ENCODE measurements around the gene UGT1A6.
A peak's percentile ranks its signal among the peaks of the same experiment; 100 is the strongest.

UGT1A6 gene

DNA sequence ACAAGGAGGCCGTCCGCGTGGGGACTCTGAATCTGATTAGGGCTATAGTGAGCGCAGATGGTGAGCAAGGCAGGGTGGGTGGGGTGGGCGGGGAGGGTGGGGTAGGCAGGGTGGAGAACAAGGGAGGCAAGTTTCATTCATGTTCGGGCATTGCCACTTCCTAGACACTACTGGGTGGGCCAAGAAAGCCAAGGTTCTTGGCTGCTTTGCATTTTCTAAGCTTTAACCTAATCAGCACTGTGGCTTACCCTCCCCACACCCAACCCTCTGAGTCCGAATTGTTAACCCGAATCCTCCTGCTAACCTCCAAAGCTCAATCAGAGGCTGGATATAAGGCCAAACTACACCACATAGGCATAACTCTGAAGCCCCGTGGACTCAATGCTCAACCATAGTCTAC lies 103.6 kb downstream of the UGT1A6 start:
- Histone ChIP-seq H3K9ac (no peak overlapping the region), H3K27me3 (no peaks in the 10 kb centered on the region), H3K4me1 (peaks cover 4% of the 10 kb centered on the region), H3K4me3 (no peak overlapping the region), H3K4me2 (no peak overlapping the region), H4K20me1 (no peaks in the 10 kb centered on the region), H3K27ac (no peak overlapping the region), H3K9me3 (no peaks in the 10 kb centered on the region; the same call in 1 of the 2 replicates), H3K36me3 (no peaks in the 10 kb centered on the region)
- no peak for TF ChIP-seq Cebpa-rat (IDR thresholded peaks at IDR 0.05)

DNA sequence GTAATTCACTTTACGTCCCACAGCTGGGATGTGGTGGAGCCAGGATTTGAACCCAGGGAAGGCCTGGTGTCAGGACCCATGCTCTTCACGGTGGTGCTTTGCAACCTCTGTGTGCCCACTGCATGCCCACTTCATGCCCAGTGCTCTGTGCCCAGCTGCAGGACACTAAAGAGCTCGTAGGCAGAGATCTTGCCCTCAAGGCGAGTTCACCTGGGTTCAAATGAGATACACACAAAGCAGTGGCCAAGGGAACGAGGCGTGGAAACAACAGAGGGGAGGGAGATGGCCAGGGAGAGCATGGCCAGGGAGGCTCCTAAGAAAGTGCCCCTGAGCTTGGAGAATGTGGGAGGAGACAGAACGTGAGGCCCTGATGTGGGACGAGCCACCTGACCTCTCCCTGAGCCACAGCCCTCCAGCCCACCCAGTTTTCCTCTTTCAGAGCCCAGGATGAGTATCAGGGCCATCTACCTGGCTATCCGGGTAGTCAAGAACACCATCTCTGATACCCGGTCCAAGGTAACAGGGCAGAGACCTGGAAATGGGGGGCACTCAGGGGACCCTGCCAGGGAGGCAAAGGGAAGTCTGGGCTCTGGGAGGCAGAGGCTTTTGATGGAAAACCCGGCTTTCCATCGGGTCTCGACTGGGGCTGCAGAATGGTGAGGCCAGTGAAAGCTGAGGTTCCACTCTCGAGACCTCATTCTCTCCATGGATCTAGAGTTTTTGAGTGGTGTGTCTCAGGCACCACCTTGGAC lies 105.8 kb downstream of the UGT1A6 start:
- no peak overlapping the region for H3K4me2 ChIP-seq
- H3K9me3 ChIP-seq, result no peaks in the 10 kb centered on the region
- no peak overlapping the region for H3K4me3 ChIP-seq
- H4K20me1 ChIP-seq, result no peaks in the 10 kb centered on the region
- H3K27me3 ChIP-seq, result no peaks in the 10 kb centered on the region
- peaks cover 9% of the 10 kb centered on the region for H3K4me1 ChIP-seq
- TF ChIP-seq Cebpa-rat (IDR thresholded peaks at IDR 0.05), result no peak
- H3K36me3 ChIP-seq, result no peaks in the 10 kb centered on the region
- no peak overlapping the region for H3K9ac ChIP-seq
- no peak overlapping the region for H3K27ac ChIP-seq

DNA sequence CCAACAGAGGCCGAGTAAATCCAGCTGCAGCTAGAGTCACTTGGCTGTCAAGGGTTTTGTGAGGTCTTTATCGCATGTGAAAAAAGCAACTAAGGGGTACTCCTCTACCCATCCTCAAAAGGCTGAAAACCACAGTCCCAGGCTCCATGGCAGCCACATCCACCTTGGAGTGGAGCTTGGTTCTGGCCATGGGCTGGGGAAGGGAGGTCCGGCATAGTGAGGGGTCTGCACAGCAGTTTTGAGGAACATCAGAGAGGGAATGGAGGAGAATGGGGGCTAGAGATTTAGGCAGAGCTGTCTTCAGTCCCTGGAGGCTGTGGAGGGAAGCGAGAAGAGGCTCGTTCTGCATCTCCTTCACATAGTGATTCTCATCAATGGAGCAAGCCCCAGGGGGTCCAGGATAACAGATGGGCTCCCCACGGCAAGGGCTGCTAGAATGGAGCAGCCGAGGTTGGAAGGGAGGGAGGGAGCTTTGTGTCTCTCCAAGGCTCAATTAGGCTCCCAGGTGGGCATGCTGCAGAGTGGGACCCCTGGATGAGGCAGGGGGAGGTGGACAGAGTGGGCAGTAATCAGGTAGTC lies 106.5 kb downstream of the UGT1A6 start:
- Histone ChIP-seq H3K9me3 (no peaks in the 10 kb centered on the region), H3K4me2 (no peak overlapping the region), H3K9ac (no peak overlapping the region), H3K36me3 (no peaks in the 10 kb centered on the region), H4K20me1 (no peaks in the 10 kb centered on the region), H3K27ac (no peak overlapping the region), H3K27me3 (no peaks in the 10 kb centered on the region), H3K4me3 (no peak overlapping the region), H3K4me1 (peaks cover 9% of the 10 kb centered on the region)
- TF ChIP-seq Cebpa-rat (IDR thresholded peaks at IDR 0.05), result no peak

- Histone ChIP-seq H3K9me3 (no peaks in the 10 kb centered on the region), H3K9ac (no peak overlapping the region), H3K36me3 (no peaks in the 10 kb centered on the region), H3K4me2 (no peak overlapping the region), H3K4me1 (peaks cover 9% of the 10 kb centered on the region), H3K27me3 (no peaks in the 10 kb centered on the region), H3K4me3 (no peak overlapping the region), H3K27ac (no peak overlapping the region), H4K20me1 (no peaks in the 10 kb centered on the region)
- no peak for TF ChIP-seq Cebpa-rat (IDR thresholded peaks at IDR 0.05)
Measured at GRCh38 chr2:233799716-233800115, 107.0 kb downstream of the UGT1A6 start.

- H3K4me1 ChIP-seq, result peaks cover 9% of the 10 kb centered on the region
- no peaks in the 10 kb centered on the region for H4K20me1 ChIP-seq
- no peaks in the 10 kb centered on the region for H3K27me3 ChIP-seq
- H3K9me3 ChIP-seq, result no peaks in the 10 kb centered on the region
- no peaks in the 10 kb centered on the region for H3K36me3 ChIP-seq
- no peak overlapping the region for H3K4me3 ChIP-seq
- no peak overlapping the region for H3K9ac ChIP-seq
- no peak overlapping the region for H3K4me2 ChIP-seq
- no peak for TF ChIP-seq Cebpa-rat (IDR thresholded peaks at IDR 0.05)
- H3K27ac ChIP-seq, result no peak overlapping the region
Measured at GRCh38 chr2:233800208-233800607, 107.5 kb downstream of the UGT1A6 start.

DNA sequence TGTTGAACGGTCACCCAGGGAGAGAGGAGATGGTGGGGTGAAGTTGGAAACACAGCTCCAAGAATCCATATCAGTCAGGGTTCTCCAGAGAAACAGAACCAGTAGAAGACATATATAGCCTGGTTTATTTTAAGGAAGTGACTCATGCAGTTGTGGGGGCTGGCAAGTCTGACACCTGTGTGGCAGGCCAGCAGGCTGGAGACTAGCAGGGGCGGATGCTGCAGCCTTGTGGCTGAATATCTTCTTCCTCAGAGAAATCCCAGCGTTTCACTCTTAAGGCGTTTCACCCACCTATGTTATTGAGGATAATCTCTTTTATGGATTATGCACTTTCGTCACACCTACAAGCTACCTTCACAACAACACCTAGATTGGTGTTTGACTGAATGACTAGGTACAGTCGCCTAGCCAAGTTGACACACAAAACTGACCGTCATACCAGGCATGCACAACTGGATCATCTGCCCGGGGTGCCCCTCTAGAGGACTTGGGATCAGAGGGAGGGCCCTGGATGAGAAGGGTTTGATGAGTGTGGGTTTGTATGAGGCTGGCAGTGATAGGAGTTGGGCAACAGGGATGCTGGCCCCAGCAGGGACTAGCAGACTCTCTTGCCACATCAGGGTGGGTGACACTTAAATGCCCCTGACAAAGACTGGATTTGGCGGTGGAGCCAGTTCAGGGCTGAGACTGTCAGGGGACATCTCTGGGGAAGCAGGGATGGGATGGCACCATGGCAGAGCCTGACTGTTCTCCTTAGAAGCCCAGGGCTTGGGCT lies 108.9 kb downstream of the UGT1A6 start:
- Histone ChIP-seq H3K36me3 (no peaks in the 10 kb centered on the region), H3K4me3 (no peak overlapping the region), H3K27ac (no peak overlapping the region), H3K9me3 (no peaks in the 10 kb centered on the region), H3K9ac (no peak overlapping the region), H3K4me1 (peaks cover 9% of the 10 kb centered on the region), H3K4me2 (peak overlapping the region; percentile 44), H3K27me3 (no peaks in the 10 kb centered on the region), H4K20me1 (no peaks in the 10 kb centered on the region)
- TF ChIP-seq Cebpa-rat (IDR thresholded peaks at IDR 0.05), result no peak

- H3K4me1 ChIP-seq, result peaks cover 9% of the 10 kb centered on the region
- no peak for TF ChIP-seq Cebpa-rat (IDR thresholded peaks at IDR 0.05)
- no peaks in the 10 kb centered on the region for H4K20me1 ChIP-seq
- H3K27me3 ChIP-seq, result no peaks in the 10 kb centered on the region
- no peak overlapping the region for H3K4me2 ChIP-seq
- no peaks in the 10 kb centered on the region for H3K9me3 ChIP-seq
- H3K36me3 ChIP-seq, result no peaks in the 10 kb centered on the region
- H3K27ac ChIP-seq, result no peak overlapping the region
- no peak overlapping the region for H3K4me3 ChIP-seq
- no peak overlapping the region for H3K9ac ChIP-seq
Measured at GRCh38 chr2:233802132-233802815, 109.6 kb downstream of the UGT1A6 start.

- no peaks in the 10 kb centered on the region for H3K27me3 ChIP-seq
- no peaks in the 10 kb centered on the region for H4K20me1 ChIP-seq
- no peak overlapping the region for H3K27ac ChIP-seq
- no peaks in the 10 kb centered on the region for H3K36me3 ChIP-seq
- no peak overlapping the region for H3K4me2 ChIP-seq
- H3K9me3 ChIP-seq, result no peaks in the 10 kb centered on the region
- no peak overlapping the region for H3K4me3 ChIP-seq
- H3K9ac ChIP-seq, result no peak overlapping the region
- H3K4me1 ChIP-seq, result peaks cover 9% of the 10 kb centered on the region
- no peak for TF ChIP-seq Cebpa-rat (IDR thresholded peaks at IDR 0.05)
Measured at GRCh38 chr2:233803292-233803911, 110.7 kb downstream of the UGT1A6 start.

DNA sequence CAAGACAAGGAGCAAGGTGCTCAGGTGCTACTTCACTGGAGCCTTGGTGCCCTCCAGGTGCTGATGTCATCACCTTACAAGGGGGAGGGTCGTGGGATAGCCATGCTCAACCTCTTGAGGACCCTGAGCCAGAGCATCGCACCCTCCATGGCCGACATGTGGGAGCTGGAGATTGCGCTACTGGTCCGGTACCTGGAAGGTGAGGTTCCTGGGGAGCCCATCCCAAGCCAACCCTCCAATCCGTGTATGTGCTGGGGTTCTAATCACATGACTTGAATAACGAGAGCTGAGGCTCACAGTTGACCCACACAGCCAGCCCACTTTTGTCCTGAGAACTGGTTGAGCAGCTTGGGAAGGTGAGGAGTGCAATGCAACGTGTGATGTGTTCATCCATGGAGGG lies 111.3 kb downstream of the UGT1A6 start:
- Histone ChIP-seq H3K9me3 (no peaks in the 10 kb centered on the region), H3K36me3 (no peaks in the 10 kb centered on the region), H3K4me1 (peaks cover 9% of the 10 kb centered on the region), H3K4me3 (no peak overlapping the region), H3K9ac (no peak overlapping the region), H3K27ac (no peak overlapping the region), H3K4me2 (no peak overlapping the region), H4K20me1 (no peaks in the 10 kb centered on the region), H3K27me3 (no peaks in the 10 kb centered on the region)
- no peak for TF ChIP-seq Cebpa-rat (IDR thresholded peaks at IDR 0.05)
